Measurements from ENCODE around the gene TMIE. TPM values are rescaled to one million over a fixed set of nuclear protein-coding genes. Genes with fewer than 3 reads are reported as not detected.

Gene TMIE
- total and polyA plus RNA-seq, 2 of the 13 experiments (the other 11 are each of a cell fraction or from before 2014, with no cell fraction given), result not detected

- Histone ChIP-seq H3K27me3 (ENCODE audit: control insufficient read depth in 1 of 2, insufficient read depth in 2 of 2, low read length in 2 of 2) (peaks cover 3 to 30% of the 10 kb centered on the region in 2 experiments; a peak in 2 of 5 replicates), H4K20me1 (ENCODE audit: insufficient read depth, low read length) (no peaks in the 10 kb centered on the region), H3K4me3 (replicated peaks in 1 of 3; ENCODE audit: insufficient read depth in 1 of 3, low read depth in 2 of 3, low read length in 3 of 3) (no peak overlapping the region), H2AFZ (ENCODE audit: low read length) (no peak overlapping the region), H3K79me2 (ENCODE audit: insufficient read depth, low read length) (no peaks in the 10 kb centered on the region), H3K27ac (ENCODE audit: extremely low read length, insufficient read depth, low read length) (no peak overlapping the region), H3K9ac (ENCODE audit: insufficient read depth, low read depth, low read length) (no peak overlapping the region), H3K4me2 (ENCODE audit: low read depth, low read length) (no peak overlapping the region), H3K4me1 (ENCODE audit: insufficient read depth, low read length) (no peaks in the 10 kb centered on the region), H3K9me3 (ENCODE audit: low read length) (no peaks in the 10 kb centered on the region), H3K36me3 (replicated peaks in 1 of 2; ENCODE audit: control insufficient read depth in 1 of 2, insufficient read depth in 2 of 2, low read length in 2 of 2) (no peaks in the 10 kb centered on the region)
- intact Hi-C loops (cut with micrococcal nuclease; ENCODE audit: unreplicated experiment) (no loop called here), in situ Hi-C loops (cut with HindIII; ENCODE audit: extremely low pct_ligation_motif_present, low pct_unique_long_range_greater_than_20kb) (loop anchor here (10.0 kb wide), 1 partner anchor 178 kb away; no protein-coding TSS in a partner anchor)
- no peak for TF ChIP-seq MXI1 (IDR thresholded peaks at IDR 0.05; ENCODE audit: borderline replicate concordance, low read depth, low read length)
- TF ChIP-seq DR1 (CRISPR knock-in tag; IDR thresholded peaks at IDR 0.05), result no peak
- no peak for TF ChIP-seq JARID2 (CRISPR knock-in tag; IDR thresholded peaks at IDR 0.05; ENCODE audit: insufficient replicate concordance)
- no peak for TF ChIP-seq RAD51 (IDR thresholded peaks at IDR 0.05; ENCODE audit: borderline replicate concordance)
- TF ChIP-seq ZNF160 (CRISPR knock-in tag; IDR thresholded peaks at IDR 0.05), result no peak
- no peak for TF ChIP-seq JUN (CRISPR knock-in tag; IDR thresholded peaks at IDR 0.05)
- TF ChIP-seq ZSCAN9 (CRISPR knock-in tag; IDR thresholded peaks at IDR 0.05; ENCODE audit: borderline replicate concordance), result no peak
- no peak for TF ChIP-seq KLF16 (CRISPR knock-in tag; IDR thresholded peaks at IDR 0.05)
- TF ChIP-seq ZNF263 (CRISPR knock-in tag; IDR thresholded peaks at IDR 0.05), result no peak
- TF ChIP-seq ZNF276 (CRISPR knock-in tag; IDR thresholded peaks at IDR 0.05; ENCODE audit: low read depth), result no peak
- FAIRE-seq, result no peak
- WGBS (ENCODE audit: low lambda C conversion rate), result 43% methylated on average over 15 of the region's 17 CpGs
- ATAC-seq, result no peak
- no peak for DNase-seq (ENCODE audit: low spot score)
- BruUV-seq (replicated peaks), result no TSS peak
- CTCF ChIA-PET (ENCODE audit: low intra/inter-chr PET ratio, low total read pairs), result no interaction called here
- POLR2A ChIA-PET, result no interaction called here
Measured at GRCh38 chr3:46662771-46663551, 38.2 kb upstream of the TMIE start.
